Esophagus muscularis mucosa (tissue), 4 donors: ENCODE results near the gene ARPC2. TPM values are rescaled to one million over a fixed set of nuclear protein-coding genes. Genes with fewer than 3 reads are reported as not detected.

ENCODE experiments used
- DNase-seq: peaks from one replicate; pipeline ENCODE4 v3.0.0-alpha.2; 2017; ENCODE audit errors: extremely low spot score
- H3K27ac ChIP-seq, 4 donors: fragments of 200-600 bp; sonication (generic); replicated peaks in 1 of 4; 1 replicate in 3 of 4; 2 replicates in 1 of 4; pipeline ENCODE4 v1.5.1; 2016 to 2019; ENCODE audit warnings: mild to moderate bottlenecking in 1 of 4
- H3K27me3 ChIP-seq, 4 donors: fragments of 200-600 bp; sonication (generic); one replicate each; pipeline versions ENCODE4 v1.5.1 to v1.6.0; 2016 to 2019
- H3K36me3 ChIP-seq, 4 donors: fragments of 200-600 bp; sonication (generic); one replicate each; pipeline ENCODE4 v1.5.1; 2016 to 2019
- H3K4me1 ChIP-seq, 4 donors: fragments of 200-600 bp; sonication (generic); one replicate each; pipeline ENCODE4 v1.5.1; 2016 to 2019
- H3K4me3 ChIP-seq, 4 donors: fragments of 200-600 bp; sonication (generic); 1 replicate in 2 of 4; 2 replicates in 2 of 4; pipeline ENCODE4 v1.5.1; 2016 to 2019; ENCODE audit warnings: mild to moderate bottlenecking in 4 of 4, moderate library complexity in 1 of 4
- H3K9me3 ChIP-seq, 4 donors: fragments of 200-600 bp; sonication (generic); 1 replicate in 3 of 4; 2 replicates in 1 of 4; pipeline ENCODE4 v1.5.1; 2016 to 2019
- CTCF ChIP-seq, 3 experiments: fragments of 200-600 bp in 2 of 3; fragments of 450-650 bp in 1 of 3; sonication (generic) in 2 of 3; IDR thresholded peaks; one replicate each; pipeline ENCODE4 v1.5.1; 2017 to 2019; ENCODE audit warnings: antibody characterized with exemption in 3 of 3, mild to moderate bottlenecking in 2 of 3, moderate library complexity in 1 of 3
- EP300 ChIP-seq: sonication (generic); formaldehyde crosslinking; IDR thresholded peaks from one replicate; pipeline ENCODE4 v1.6.1; 2017; ENCODE audit warnings: antibody characterized with exemption
- POLR2A ChIP-seq: fragments of 450-650 bp; IDR thresholded peaks from one replicate; pipeline ENCODE4 v1.6.1; 2017; ENCODE audit warnings: antibody characterized with exemption, moderate library complexity, mild to moderate bottlenecking, low read depth
- POLR2AphosphoS5 ChIP-seq, 2 donors: sonication (generic); formaldehyde crosslinking; IDR thresholded peaks; one replicate each; pipeline ENCODE4 v1.6.1; 2017; ENCODE audit warnings: antibody characterized with exemption in 2 of 2
- WGBS: methylation state at CpG from one replicate; pipeline ENCODE4 v1.1.5; 2018; 5-methylcytosine and 5-hydroxymethylcytosine counted together
- intact Hi-C: fragments of 100-400 bp; cut with DNase I; formaldehyde crosslinking; loops from one replicate; pipeline ENCODE4 v1.15.1; 2023
- total RNA-seq, 4 donors: library from RNA; depleted of rRNA; stranded (reverse); fragments of >200 nt; gene quantifications; one replicate each; pipeline versions ENCODE4 v1.1.0 to v1.2.1, GENCODE V29; 2016

Gene ARPC2
- total RNA-seq, 4 donors from 2014 or later = 257 to 300 (median 270) TPM

GRCh38 chr2:218172845-218173244 is 44.1 kb upstream of the ARPC2 start:
- Histone ChIP-seq H3K27ac (no peak overlapping the region), H3K36me3 (no peaks in the 10 kb centered on the region), H3K9me3 (no peaks in the 10 kb centered on the region), H3K27me3 (peaks cover 0 to 5% (median 0%) of the 10 kb centered on the region in 4 donors), H3K4me1 (no peaks in the 10 kb centered on the region), H3K4me3 (no peak overlapping the region)
- intact Hi-C loops = no loop called here
- no peak for DNase-seq
- TF ChIP-seq POLR2A = no peak
- TF ChIP-seq CTCF (IDR thresholded peaks at IDR 0.05) = no peak
- TF ChIP-seq EP300 = no peak
- no peak for TF ChIP-seq POLR2AphosphoS5 (IDR thresholded peaks at IDR 0.05)
- 79% methylated on average over 2 of the region's 2 CpGs for WGBS

- intact Hi-C loops = loop anchor here (10.0 kb wide), 1 partner anchor 295 kb away; no protein-coding TSS in a partner anchor
- Histone ChIP-seq H3K27ac (no peak overlapping the region), H3K36me3 (no peaks in the 10 kb centered on the region), H3K4me3 (no peak overlapping the region), H3K9me3 (no peaks in the 10 kb centered on the region), H3K4me1 (no peaks in the 10 kb centered on the region), H3K27me3 (no peaks in the 10 kb centered on the region)
- 83% methylated on average over 4 of the region's 4 CpGs for WGBS
- TF ChIP-seq EP300 (no peak), POLR2AphosphoS5 (IDR thresholded peaks at IDR 0.05) (no peak)
- no peak for DNase-seq
Observed at GRCh38 chr2:218179782-218180181, 37.2 kb upstream of the ARPC2 start.

- Histone ChIP-seq H3K4me3 (no peak overlapping the region), H3K27ac (no peak overlapping the region), H3K27me3 (no peaks in the 10 kb centered on the region), H3K9me3 (no peaks in the 10 kb centered on the region), H3K36me3 (no peaks in the 10 kb centered on the region), H3K4me1 (no peaks in the 10 kb centered on the region)
- TF ChIP-seq EP300 (no peak), CTCF (IDR thresholded peaks at IDR 0.05) (no peak), POLR2AphosphoS5 (IDR thresholded peaks at IDR 0.05) (no peak), POLR2A (no peak)
- no peak for DNase-seq
- WGBS = 66% methylated on average over 9 of the region's 9 CpGs
- intact Hi-C loops = loop anchor here (10.0 kb wide), 1 partner anchor 294 kb away; no protein-coding TSS in a partner anchor
Observed at GRCh38 chr2:218180467-218181114, 36.4 kb upstream of the ARPC2 start.

- no peak overlapping the region for H3K4me3 ChIP-seq
- no peak for DNase-seq
- H3K36me3 ChIP-seq = no peaks in the 10 kb centered on the region
- peaks cover 7 to 24% (median 22%) of the 10 kb centered on the region in 4 donors for H3K4me1 ChIP-seq
- H3K9me3 ChIP-seq = no peaks in the 10 kb centered on the region
- intact Hi-C loops = loop anchor here (10.0 kb wide), 1 partner anchor 290 kb away; no protein-coding TSS in a partner anchor
- TF ChIP-seq EP300 (no peak), POLR2AphosphoS5 (IDR thresholded peaks at IDR 0.05) (no peak), CTCF (IDR thresholded peaks at IDR 0.05) (no peak)
- H3K27ac ChIP-seq = no peak overlapping the region
- 79% methylated on average over 1 of the region's 1 CpG for WGBS
- no peaks in the 10 kb centered on the region for H3K27me3 ChIP-seq
Observed at GRCh38 chr2:218184331-218184730, 32.7 kb upstream of the ARPC2 start.

GRCh38 chr2:218186355-218186766 is 30.6 kb upstream of the ARPC2 start:
- DNase-seq = no peak
- peaks cover 7 to 24% (median 22%) of the 10 kb centered on the region in 4 donors for H3K4me1 ChIP-seq
- no peaks in the 10 kb centered on the region for H3K27me3 ChIP-seq
- TF ChIP-seq CTCF (IDR thresholded peaks at IDR 0.05) (peak; percentile 84 to 93 (median 90)), POLR2AphosphoS5 (IDR thresholded peaks at IDR 0.05) (peak in 1 of 2 donors; percentile 13), EP300 (no peak), POLR2A (no peak)
- WGBS = 38% methylated on average over 8 of the region's 8 CpGs
- no peaks in the 10 kb centered on the region for H3K9me3 ChIP-seq
- intact Hi-C loops = loop anchor here (5.0 to 10.0 kb wide), 2 partner anchors 71 to 288 kb away; no protein-coding TSS in a partner anchor
- peak overlapping the region in 2 of 4 donors; percentile 59 to 63 for H3K27ac ChIP-seq
- no peaks in the 10 kb centered on the region for H3K36me3 ChIP-seq
- no peak overlapping the region for H3K4me3 ChIP-seq
